ENCODE data around the gene ZBTB11.

- TF ChIP-seq CTCF (conservative IDR thresholded peaks at IDR 0.05; ENCODE audit: low read depth in 2 of 2) = no peak
- no peak for TF ChIP-seq POLR2AphosphoS5 (IDR thresholded peaks at IDR 0.05; ENCODE audit: low read depth)
- TF ChIP-seq NANOG (IDR thresholded peaks at IDR 0.05; ENCODE audit: borderline replicate concordance) = no peak
- TF ChIP-seq EZH2 (IDR thresholded peaks at IDR 0.05; ENCODE audit: low read depth, unreplicated experiment) = no peak
- TF ChIP-seq JUNB (IDR thresholded peaks at IDR 0.05; ENCODE audit: unreplicated experiment) = no peak
- no peak for TF ChIP-seq REST (IDR thresholded peaks at IDR 0.05; ENCODE audit: unreplicated experiment)
- TF ChIP-seq EZH2phosphoT487 (IDR thresholded peaks at IDR 0.05; ENCODE audit: unreplicated experiment) = no peak
- no peak for TF ChIP-seq CREB1 (CRISPR knock-in tag; IDR thresholded peaks at IDR 0.05; ENCODE audit: low read depth)
- no peak for TF ChIP-seq ETS1 (IDR thresholded peaks at IDR 0.05)
- no peak for TF ChIP-seq ZNF331 (CRISPR knock-in tag; IDR thresholded peaks at IDR 0.05; ENCODE audit: low read depth)
Observed at GRCh38 chr3:101603184-101603583, 73.7 kb downstream of the ZBTB11 start.

Data from GM23338 (cell line).